Measurements from ENCODE around the gene C1orf174. TPM values are rescaled to one million over a fixed set of nuclear protein-coding genes. Genes with fewer than 3 reads are reported as not detected.

C1orf174 gene
- total RNA-seq, 1 experiment from 2014 or later, result 49.3 TPM

DNA sequence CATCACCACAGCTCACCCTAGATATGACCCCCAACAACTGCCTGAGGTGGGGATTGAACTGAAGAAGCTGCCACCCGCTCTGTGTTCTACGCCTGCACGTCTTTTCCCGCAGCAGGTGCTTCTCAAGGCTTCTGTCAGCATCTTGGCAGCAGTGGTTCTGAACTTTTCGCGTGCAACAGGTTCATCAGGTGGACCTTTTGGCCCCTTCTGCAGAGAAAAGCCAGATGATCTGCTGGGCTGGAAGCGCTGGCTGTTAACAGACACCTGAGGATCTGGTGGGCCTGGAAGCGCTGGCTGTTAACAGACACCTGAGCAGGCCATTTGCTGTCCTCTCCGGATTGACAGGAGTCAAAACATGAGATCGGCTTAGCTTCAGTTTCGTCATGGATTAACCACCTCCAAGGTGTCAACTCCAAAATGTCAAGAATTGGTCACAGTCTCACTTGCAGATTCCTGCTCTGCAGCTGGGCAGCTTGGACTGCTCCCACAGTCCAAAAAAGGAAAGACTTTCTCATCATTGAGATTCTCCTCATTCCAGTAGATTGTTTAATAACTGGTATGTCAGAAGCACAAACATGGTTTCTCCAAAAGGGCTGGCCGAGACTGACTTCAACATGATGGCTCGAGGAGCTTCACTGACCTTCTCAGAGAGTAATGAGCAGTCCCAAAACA is 4.7 kb downstream of the C1orf174 start:
- DNase-seq (ENCODE audit: low spot score), result no peak

DNA sequence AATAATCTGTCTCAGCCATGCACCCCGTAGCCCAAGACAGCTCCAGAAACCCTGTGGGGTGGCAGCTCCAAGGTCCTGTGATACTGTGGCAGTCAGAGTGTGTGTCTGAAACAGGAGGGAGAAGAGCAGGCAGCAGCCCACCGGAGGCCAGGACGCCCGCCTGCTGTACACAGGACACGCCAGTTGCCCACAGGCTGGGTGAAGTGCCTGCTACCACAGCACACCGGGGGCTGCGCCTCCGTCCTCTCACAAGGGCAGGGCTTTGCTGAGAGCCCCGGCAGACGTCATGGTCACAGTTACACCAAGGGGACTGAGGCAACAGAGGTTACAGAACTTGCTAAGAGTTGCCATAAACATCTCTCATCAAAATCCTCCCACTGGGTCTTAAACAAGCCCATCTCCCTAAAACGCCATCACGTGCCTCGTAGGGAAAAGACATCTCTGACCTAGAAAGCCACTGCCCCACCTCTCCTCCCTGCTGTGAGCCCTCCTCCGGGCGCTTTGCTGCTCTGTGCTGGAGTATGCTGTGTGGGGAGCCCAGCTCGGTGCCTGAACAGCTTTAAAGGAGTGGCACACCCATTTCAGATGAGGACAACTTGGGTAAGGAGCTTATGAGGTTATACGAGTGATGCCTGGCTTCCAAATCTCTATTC is 5.3 kb downstream of the C1orf174 start:
- no peak for DNase-seq (ENCODE audit: low spot score)

DNA sequence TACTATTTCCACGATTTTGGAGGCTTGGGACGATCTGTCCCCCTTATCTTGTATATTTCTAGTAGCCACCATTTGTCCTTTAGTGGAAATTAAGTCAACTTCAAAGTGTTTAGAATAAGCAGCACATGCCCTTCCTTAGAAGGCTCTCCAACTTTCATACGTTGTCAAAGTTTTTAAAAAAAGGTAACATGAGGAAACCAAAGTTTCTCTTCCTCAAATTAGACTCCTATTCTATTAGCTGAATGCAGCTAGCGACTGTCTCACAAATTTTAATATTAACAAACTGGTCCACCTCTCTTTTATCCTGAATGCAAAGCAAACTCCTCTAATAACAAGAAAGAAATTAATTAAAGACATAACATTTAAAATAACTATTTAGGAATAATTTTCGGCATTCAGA is 6.9 kb downstream of the C1orf174 start:
- no peak for DNase-seq (ENCODE audit: low spot score)

DNA sequence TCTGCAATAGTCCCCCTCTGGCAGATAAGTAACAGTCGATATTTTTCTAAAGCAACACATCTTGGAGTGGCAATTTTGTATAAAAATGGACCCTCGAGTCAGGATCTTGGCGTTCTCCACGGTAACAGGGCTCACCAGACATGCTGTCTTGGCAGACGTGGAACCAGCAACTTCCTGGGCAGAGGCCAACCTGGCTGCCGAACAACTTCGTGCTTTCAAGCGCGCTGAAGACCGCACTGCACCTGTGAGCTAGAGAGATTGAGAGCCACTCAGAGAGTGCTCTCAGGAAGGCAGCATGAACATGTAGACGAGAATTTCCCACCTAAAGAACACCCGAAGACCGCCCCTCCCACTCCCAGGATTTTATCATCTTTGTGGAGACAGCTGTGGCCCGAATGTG is 7.3 kb downstream of the C1orf174 start:
- no peak for DNase-seq (ENCODE audit: low spot score)

DNA sequence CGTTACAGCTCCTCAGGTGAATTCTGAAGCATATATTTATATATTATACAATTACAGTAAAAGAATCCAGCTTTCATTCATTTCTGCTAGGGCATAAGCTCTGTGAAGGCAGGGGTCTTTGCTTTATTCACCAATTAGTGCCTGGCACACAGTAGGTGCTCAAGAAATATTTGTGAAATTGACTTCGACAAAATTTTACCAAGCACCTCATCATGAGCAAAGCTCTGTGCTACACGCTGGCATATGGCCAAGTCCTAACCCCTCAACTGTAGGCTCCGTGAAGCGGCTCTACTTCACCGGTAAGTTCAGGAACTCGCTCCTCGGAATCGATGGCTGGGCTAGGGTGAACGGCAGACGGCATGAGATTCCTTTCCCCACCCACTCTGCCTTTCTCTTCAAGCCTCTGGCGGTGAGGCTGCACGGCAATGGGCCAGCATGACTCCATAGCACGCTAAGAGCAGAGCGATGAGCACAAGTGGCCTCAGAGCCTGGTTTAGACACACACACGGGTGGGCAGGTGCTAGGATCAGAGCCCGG is 8.7 kb downstream of the C1orf174 start:
- no peak for DNase-seq (ENCODE audit: low spot score)

DNA sequence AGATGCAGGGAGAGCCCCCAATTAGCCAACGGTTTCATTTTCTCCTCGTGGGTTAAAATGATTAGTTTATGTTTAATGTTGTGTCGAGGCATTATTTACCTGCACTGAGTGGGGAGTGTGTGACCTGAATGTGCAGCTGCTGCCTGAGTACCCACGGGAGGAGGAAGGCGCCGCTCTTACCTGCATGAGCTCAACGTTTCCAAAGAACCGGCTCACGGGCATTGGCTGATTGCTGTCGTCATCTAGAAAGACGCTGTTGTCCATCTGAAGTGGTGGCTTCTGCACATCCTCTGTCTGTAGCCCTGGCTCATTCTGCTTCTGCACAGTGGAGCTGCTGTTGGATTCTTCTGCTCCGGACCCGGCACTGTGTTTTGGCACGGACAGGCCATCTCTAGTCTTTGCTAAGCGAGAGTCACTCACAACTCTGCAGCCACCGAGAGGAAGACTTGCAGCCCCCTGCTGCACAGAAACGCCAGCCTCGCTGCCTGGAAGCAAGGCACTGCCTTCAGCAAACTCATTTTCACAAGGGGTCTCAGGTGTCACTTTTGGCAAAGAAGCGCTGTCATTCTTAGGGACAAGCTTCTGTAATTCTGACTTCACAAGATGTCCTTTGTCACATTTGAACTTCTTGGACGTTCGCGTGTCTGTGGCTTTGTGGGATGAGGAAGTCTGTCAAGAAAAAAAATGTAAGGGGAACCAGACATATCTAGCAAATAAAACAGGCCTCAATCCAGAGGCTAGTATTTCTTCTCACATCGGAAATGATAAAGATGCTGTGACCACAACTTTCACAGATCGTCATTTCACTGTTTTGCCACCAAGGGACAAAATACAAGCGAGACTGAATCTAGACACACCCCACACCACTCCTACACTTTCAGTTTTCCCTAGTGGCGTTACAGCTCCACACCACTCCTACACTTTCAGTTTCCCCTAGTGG is 9.4 kb downstream of the C1orf174 start:
- no peak for DNase-seq (ENCODE audit: low spot score)

DNA sequence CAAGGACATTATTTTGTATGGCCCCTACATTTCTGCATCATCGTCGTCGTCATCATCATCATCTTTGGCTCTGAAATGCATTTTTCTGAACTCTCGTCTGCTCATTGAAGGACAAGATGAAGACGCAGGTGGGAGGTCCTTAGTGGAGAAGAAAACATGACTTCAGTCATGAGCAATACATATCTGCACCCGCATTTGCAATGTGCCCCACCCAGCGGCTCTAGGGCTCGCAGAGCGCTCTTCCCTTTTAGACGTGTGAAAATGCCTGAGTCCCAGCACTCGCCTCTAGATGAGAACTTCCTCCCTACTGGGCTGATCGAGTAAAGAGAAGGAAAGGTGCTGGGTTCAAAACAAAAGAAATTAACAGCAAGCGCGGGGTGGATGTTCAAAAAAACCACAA is 10.1 kb downstream of the C1orf174 start:
- DNase-seq (ENCODE audit: low spot score), result no peak

DNA sequence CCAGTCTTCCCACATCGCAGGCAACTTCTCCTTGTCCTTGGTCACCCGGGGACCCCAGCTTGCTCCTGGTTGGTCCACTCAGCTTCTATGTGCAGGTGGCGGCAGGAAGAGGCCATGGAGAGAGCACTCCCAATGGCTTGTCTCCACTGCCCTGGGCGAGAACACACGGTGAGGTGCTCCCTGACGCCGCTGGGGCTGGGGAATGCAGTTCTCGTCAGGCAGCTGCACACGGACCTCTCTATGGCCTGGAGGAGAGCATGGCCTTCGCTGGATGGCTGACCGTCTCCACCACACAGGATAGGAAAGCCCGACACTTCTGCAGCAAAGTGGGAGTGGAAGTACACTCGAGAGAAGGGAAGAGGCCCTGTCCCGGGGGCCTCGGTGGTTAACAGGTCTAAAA is 11.8 kb downstream of the C1orf174 start:
- no peak for DNase-seq (ENCODE audit: low spot score)

DNA sequence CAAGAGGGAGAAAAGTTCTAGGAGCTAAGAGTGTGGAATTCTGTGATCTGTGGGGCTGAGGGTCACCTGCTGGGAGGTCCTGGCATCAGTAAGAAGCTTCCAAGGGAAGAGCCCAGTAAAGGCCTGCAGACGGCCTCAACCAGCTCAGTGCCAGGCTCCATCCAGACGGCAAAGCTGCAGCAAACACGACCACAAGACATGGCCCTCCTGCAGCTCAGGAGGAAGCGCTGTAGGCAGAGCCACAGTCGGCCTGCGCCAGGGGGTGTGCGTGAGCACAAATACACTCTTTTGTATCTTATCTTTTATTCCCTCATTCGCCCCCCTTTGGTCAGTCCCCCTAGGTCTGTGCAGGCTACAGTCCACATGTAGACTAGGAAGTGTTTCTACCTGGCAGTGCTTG is 13.4 kb downstream of the C1orf174 start:
- DNase-seq (ENCODE audit: low spot score), result peak; percentile 3

DNA sequence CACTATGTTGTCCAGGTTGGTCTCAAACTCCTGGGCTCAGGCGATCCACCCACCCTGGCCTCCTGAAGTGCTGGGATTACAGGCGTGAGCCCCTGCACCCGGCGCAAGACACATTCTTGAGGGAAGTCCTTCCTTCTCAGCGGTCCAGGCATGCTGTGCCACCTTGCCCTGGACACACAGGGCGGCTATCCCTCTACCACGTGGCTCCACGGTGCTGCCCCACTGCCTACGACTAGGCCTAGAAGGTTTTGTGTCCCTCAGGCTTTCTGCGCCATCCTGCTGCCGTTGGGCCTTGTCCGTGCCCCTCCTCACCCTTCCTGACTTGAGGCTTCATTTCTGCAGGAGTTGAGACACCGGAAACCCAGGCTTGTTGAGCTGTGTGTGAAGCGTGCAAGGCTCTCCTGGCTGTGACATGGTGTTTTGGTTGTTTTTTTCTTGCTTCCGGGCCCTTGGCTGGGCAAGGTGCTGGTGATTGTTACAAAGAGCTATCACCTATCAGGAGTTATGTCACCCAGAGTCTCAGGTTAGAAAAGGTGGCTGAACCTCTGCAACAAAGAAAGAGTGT is 13.9 kb downstream of the C1orf174 start:
- no peak for DNase-seq (ENCODE audit: low spot score)

DNA sequence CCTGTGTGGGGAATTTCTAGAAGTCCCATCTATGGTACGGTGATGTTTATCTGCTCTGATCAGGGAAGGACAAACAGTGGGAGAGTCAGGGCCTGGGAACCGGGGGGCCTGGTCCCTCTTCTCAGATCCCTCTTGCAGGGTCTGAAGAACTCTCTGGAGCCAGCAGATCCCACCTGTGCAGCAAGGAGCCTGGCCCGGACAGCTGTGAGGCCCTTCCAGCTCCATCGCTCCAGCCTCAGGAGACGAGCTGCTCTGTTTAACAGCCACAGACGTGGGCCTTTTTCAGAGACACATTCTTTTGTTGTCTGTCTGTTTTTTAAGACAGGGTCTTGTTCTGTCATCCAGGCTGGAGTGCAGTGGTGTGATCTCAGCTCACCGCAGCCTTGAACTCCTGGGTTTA is 14.5 kb downstream of the C1orf174 start:
- DNase-seq (ENCODE audit: low spot score), result no peak

DNA sequence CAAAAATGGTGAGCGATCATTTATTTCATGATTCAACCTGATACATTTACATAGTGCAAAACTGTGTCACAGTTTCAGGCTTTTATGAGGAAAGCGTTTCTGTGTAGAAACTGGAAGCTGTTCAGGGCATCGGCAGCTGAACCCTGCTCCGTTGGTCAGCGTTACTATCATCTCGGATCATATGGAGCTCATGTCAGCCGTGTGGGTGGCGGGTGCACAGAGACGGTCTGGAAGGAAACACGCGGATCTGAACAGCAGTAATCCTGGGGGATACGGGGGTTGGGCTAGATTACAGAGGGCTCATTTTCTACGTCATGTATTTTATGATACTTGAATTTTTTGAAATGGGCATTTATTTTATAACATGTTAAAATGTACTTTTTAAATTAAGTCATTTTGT is 15.1 kb downstream of the C1orf174 start:
- DNase-seq (ENCODE audit: low spot score), result no peak

DNA sequence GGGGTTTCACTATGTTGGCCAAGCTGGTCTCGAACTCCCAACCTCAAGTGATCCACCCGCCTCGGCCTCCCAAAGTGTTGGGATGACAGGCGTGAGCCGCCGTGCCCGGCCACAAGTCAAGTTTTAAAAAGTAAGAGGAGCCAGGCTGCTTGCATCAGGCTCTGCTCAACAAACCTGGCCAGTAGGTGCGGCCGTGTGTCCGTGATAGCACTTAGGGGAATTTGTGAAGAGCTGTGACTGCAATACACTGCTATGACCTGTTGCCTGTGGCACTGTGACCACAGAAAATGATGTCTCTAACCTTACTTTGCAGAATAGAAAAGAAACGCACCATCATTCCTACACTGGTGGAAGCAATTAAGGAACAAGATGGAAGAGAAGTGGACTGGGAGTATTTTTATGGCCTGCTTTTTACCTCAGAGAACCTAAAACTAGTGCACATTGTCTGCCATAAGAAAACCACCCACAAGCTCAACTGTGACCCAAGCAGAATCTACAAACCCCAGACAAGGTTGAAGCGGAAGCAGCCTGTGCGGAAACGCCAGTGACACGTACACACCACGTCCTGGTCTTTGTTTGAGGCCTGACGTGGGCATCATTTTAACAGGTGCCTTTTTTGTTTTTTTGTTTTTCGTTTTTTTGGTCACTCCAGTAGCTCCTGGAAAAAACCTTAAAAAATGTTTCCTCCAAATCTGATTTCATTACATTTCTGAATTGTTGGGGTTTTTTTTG is 16.7 kb downstream of the C1orf174 start:
- DNase-seq (ENCODE audit: low spot score), result no peak

DNA sequence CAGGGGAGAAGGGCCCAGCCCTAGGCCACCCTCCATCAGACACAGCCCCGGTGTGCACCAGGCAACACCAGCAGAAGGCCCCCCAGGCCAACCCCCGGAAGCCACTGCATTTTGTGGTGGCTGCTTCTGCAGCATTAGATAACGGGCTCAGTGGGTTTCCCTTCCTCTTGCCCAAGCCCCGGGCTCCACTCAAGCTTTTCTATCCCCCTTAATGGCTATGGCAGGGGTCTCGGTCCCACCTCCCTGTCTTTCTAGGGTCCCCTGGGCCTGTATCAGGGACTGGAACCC is 18.9 kb downstream of the C1orf174 start:
- DNase-seq (ENCODE audit: low spot score), result no peak

DNA sequence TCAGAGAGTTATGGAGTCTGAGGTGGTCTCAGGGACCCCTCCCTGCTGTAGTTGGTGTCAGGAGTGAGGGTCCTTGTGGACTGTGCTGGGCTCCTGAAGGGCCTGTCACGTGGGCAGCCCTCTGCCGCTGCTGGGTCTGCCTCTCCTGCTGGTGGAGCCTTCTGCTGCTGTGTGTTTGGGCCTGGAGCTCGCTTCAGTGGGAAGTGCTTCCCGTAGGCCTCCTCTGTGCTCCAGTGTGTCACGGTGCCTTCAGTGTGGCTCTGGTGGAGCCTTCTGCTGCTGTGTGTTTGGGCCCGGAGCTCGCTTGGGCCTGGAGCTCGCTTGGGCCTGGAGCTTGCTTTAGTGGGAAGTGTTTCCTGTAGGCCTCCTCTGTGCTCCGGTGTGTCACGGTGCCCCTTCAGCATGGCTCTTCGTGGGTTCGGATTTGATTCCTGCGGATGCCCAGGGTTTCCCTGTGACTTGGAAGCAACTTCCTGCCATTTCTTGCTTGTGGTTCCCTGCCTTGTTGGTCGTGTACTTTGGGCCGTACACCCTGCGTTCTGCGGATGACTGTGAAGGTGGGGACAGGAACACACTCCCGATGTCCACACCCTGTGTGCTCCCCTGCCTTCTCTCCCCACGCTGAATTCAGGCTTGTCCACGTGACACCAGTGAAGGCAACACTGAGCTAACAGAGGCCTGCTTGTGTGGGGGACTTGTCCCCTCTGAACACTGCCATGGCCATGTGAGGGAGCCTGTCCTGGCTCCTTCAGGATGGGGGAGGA is 19.5 kb downstream of the C1orf174 start:
- DNase-seq (ENCODE audit: low spot score), result no peak

DNA sequence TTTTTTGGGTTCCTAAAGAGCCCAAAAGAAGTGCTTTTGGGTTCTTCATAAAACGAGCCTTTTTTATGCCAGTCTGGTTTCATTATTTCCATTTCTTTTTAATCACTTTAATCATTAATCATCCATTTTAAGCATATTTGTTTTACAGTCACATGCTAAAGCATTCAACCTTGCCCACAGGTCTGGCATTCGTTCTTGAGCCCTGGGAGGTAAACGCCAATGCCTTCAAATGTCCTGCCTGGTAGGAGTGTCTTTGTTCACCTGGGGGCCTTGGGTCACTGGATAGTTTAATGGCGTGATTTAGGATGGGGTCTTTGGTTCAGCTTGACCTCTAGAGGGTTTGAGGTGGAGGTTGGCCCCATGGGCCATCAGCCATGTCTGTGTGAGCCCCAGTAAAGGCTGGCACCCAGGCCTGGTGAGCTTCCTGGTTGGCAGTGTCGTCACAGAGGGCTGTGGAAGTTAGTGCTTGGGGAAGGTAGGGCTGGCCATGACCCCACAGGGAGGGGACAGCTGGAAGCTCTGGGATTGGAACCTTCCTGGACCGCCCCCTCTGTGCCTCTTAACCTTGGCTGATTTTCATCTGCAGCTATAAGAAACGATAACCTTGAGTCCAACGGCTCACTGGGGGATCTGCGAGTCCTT is 20.2 kb downstream of the C1orf174 start:
- no peak for DNase-seq (ENCODE audit: low spot score)

DNA sequence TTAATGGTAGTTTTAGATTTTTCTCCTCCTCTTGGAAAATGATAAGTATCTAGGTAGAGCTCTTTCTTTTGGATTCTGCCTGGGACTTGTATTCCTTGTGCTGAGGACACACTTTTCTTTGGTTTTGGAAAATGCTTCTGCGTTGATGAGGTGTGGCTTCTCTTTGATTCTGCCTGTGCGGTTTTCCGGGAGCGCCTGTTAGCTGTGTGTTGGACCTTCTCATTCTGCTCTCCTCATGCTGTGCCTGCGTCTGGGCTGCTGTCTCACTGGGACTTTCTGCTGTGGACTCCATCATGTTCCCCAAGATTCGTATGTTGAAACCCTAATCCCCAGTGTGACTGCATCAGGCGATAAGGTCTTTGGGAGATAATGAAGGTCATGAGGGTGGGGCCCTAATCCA is 21.0 kb downstream of the C1orf174 start:
- DNase-seq (ENCODE audit: low spot score), result no peak

DNA sequence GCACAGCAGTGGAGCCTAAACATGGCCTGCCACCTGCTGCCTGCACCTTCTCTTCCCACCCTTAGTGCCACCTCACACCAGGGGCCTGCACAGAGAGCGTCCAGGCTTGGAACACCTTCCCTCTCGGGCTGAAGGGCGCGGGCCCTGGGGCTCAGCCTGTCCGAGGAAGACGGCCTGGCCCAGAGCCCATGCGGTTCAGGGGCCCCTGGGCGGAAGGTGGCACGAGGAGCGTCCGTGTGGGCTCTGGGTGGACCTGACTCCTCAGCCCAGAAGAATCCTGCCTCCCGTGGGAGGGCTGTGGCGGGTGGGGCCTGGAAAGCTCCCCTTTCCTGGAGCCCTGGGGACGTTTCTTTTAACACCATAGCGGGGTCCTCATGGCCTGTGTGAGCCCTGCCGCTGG is 23.4 kb downstream of the C1orf174 start:
- DNase-seq (ENCODE audit: low spot score), result no peak

DNA sequence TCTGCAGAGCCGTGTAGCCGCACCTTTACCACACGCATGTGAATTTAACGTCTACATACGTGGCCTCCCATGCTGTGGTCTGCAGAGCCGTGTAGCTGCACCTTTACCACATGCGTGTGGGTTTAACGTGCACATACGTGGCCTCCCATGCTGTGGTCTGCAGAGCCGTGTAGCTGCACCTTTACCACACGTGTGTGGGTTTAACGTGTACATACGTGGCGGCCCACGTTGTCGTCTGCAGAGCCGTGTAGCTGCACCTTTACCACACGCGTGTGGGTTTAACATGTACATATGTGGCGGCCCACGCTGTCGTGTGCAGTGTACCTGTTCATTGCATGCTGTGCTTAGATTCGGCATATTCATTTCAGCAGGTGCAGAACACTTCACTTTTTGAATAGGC is 25.3 kb downstream of the C1orf174 start:
- no peak for DNase-seq (ENCODE audit: low spot score)

DNA sequence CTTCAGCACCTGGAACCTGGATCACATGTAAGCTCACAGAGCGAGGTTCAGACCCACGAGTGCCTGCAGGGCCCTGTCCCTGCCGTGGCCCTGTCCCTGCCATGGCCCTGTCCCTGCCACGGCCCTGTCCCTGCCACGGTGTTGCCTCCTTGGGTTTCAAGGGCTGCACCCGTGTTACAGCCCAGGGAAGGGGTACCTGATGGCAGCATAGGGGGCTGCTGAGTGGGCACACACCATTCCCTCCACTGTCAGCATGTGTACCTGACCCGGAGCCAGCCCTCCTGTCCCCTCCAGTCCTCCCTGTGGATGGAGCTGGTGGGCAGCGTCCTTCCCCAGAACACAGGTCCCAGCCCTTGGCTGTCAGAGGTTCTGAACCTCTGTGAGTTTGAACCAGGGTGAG is 27.5 kb downstream of the C1orf174 start:
- no peak for DNase-seq (ENCODE audit: low spot score)

DNA sequence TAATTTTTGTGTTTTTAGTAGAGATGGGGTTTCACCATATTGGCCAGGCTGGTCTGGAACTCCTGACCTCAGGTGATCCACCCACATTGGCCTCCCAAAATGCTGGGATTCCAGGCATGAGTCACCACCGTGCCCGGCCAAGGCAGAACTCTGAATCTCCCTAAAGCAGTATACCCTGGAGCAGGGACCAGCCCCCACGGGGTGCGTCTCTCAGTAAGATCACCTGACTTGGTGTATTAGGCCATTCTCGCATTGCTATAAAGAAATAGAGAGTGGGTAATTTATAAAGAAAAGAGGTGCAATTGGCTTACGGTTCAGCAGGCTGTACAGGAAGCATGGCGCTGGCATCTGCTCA is 28.6 kb downstream of the C1orf174 start:
- DNase-seq (ENCODE audit: low spot score), result no peak

Data from H4 (cell line).